NCI-H2227 (cell line): ENCODE data around the gene WASF1.
"Not testable (repeated sequence)": the region's sequence is repeated elsewhere in the genome, so short reads cannot be mapped to it uniquely, and the experiment has no call there.

ENCODE experiments used
- DNase-seq: peaks from one replicate; lab custom pipeline; 2025; ENCODE audit not compliant: unreplicated experiment; lab: John Stamatoyannopoulos, UW

WASF1 gene

DNA sequence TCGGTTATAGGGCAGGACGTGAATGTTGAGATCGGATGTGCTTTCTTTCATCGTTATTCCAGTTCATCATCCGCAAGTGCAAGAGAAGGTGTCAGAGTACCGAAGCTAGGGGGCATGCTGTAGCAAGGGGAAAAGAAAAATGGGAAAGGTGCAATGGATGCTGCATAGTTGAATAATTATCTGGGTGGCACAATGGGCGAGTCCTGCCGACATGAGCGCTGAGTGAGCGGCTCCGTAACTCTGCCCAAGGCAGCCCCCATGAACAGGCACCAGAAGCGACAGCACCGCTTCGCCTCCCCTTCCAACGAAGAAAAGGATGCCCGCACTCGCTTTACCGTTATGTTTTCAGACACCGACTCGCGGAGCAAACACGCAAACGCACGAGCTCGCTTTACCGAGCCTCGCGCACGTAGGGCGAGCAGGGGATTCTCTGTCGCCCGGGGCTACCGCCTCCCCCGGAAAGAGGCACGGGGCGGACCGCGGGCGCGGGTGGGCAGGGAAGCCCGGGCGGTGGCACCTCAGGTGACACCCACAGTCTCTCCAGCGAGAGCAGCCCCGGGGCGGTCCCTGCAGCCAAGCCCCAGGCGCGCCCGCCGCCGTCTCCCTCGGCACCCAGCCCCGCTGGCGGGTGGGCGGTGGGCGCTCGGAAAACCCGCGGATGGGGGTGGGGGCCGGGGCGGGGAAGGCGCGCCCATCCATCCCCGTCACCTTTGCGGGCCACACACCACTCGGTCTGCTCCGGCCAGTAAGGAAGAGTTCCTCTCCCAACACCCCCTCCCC lies 654 bp downstream of the WASF1 start:
- DNase-seq: peak; percentile 66

DNA sequence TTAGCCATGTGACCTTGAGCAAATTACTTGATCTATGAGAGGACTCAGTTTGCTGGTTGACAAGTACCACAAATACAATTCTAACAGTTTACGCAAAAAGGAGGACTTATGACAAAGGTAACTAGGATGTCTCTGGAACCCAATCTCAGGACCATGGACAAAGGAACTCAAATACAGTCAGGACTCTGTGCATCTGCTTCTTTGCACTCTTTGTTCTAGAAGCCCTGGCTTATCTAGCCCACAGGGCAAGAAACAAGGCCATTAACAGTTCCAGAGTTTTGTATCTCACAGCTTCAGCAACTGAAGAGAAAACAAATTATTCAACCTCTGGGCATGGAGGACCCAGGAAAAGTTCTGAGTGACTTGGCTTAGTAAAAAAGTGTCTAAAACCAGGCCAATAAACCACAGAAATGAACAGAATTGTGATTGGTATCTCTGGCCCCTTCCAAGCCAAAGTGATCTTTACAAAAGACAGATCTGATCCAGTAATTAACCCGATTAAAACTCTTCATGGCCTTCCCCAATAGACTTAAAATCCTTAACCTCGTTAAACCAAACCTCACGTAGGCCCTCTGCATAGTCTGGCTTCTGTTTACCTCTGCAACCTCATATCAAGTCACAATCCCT lies 5.9 kb downstream of the WASF1 start:
- no peak for DNase-seq

DNA sequence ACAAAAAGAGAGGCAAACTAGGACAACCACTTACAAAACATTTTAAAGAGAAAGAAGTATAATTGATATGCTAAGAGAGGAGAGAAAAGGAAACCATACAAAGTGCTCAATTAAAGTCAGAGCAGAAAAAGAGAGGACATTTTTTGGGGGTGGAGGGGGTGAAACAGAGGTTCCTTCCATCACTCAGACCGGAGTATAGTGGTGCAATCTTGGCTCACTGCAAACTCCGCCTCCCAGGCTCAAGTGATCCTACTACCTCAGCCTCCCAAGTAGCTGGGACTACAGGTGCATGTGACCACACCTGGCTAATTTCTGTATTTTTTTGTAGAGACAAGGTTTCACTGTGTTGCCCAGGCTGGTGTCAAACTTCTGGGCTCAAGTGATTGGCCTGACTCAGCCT lies 9.4 kb downstream of the WASF1 start:
- no peak for DNase-seq

DNA sequence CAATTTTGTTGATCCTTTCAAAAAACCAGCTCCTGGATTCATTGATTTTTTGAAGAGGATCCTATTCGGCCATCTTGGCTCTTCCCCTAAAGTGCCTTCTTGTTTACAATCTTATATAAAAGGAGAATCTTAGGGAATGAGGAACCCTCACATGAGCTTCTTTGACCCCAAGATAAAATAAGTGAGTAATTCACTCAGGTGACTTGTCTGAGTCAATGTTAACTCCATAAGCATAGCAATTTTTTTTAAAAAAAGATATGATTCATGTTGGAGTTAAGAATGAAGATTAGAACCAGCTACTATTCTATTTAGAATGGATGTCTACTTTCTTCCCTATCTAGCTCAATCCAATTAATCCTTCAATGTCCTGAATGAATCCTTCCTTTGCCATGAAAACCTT lies 21.0 kb downstream of the WASF1 start:
- DNase-seq: no peak

DNA sequence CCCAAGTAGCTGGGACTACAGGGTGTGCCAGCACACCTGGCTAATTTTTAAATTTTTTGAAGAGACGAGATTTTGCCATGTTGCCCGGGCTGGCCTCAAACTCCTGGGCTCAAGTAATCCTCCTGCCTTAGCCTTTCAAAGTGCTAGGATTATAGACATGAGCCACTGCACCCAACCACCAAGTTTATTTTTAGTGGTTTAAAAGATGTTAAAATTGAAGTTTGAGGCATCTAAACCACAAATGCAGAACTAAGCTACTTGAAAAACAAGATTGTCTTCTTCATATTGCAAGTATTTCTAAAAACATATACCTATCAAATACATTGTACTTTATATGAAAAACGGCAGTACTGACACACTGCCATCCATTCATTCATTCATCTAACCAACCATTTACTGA lies 31.6 kb downstream of the WASF1 start:
- no peak for DNase-seq

DNA sequence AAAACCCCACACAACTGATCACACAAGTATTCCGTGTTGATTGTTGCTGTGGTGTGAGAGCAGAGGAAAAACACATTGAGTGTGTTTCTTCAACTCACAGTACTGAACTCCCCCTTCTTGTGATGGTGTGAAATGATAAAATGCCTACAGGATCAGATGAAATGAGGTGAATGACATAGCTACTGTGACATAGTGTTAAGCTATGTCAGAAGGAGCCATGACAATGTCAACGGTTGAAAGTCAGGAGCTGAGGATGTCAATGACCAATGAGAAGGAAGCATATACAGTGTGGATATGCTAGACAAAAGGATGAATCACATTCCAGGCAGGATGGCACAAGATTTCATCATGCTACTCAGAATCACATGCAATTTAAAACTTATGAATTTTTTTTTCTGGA lies 38.8 kb downstream of the WASF1 start:
- DNase-seq: no peak

DNA sequence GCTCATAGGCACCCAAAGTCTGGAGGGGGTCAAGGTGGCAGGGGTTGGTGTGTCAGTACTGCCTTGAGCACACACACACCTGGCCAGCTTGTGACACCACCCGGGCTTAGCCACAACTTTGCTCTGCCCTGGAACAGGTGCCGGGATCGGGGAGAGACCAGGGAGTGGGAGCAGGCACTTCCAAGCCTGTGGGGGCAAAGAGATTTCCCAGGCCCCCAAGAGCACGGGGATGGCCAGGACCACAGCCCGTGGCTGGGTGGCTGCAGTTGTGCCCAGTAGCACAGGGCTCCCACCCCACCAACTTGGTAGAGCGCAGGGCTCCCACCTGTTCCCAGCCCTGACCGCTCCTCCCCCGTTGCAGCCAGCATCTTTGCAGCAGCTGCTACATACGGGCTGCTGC lies 40.4 kb downstream of the WASF1 start:
- DNase-seq: no peak

DNA sequence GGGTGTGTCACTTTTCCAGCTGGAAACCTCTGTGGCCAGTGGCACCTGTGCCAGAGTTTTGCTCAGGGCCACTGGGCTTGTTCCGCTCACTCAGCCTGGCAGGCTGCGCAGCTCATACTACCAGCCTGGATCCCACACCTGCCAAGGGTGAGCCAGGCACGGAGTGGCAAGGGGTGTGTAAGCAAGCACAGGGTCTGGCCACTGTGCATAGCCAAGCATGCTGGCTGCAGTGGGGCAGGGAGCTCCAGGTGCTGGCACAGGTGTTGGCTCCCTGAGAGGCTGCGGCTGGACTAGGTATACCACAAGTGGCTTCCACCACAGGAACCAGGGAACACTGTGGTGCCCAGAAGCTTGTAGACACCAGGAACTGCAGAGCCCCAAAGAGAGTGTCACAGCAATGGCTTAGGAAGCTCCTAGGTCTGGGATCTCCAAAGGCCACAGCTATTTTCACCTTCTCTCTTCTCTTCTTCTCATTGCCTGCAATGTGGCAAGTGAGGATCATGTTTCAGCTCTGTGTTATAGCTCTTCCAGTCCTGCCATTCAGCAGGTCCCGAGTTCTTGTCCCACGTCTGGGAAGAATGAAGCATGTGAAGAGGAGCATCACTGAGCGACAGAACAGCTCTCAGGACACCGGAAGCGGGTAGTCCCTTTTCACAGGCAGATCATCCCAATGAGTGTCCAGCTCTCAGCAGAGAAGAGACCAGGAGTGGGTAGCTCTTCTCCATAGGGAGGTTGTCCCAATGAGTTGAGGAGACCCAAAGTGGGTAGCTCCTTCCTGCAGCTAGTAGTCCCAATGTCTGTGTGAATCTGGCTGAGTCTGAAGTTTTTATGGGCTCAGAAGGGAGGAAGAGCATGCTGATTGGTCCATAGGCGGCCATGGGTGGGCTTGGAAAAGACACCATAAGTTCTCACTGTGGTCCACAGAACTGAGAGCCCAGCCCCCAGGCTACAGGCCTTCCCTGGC lies 41.3 kb downstream of the WASF1 start:
- no peak for DNase-seq

DNA sequence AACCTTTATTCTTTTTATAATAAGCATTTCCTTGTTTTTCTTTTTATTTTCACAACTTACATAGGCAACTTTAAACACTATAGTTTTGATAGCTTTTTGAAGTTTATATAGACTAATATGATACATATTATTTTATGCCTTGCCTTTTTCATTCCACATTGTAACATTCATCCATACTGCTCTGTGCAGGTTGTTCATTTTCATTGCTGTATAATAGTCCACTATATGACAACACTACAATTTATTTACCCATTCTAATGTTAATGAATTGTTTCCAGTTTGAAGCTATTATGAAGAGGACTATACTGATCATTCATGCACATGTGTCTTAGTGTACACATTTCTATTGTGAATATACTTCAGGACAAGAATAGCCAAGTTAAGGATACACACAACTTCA lies 49.1 kb downstream of the WASF1 start:
- no peak for DNase-seq

DNA sequence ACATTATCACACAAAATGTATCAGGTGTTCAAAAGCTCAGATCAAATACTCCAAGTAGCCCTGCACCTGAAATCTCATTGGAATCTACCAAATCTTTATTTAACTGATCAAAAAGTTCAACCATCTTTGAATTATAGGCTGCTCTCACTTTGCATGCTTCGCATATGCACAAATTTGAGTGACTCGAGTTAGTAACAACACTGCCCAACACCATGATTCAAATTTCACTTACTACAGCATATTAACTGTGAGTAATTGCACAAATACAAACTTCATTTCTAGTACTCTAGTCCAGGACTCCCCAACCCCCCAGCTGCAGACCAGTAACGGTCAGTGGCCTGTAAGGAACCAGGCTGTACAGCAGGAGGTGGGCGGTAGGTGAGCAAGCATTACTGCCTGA lies 51.1 kb downstream of the WASF1 start:
- DNase-seq: no peak

DNA sequence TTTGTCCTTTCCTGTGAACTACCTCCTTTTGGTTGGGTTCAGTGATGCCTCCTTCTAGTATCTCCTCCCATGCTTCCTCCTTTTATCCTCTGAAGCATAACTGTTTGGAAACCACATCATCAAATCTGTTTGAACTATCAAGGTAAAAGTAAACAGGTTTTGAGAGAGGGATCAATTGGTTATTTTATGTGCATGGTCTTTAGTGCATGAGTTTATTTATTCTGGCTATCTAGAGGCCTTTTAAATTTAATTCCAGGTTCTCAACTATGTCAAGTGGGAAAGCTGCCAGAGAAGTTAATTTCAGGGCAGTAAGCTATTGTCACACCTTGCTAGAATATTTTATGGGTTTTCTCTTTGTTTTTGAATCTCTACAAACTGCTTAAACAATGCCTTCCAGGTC lies 54.1 kb downstream of the WASF1 start:
- DNase-seq: no peak

DNA sequence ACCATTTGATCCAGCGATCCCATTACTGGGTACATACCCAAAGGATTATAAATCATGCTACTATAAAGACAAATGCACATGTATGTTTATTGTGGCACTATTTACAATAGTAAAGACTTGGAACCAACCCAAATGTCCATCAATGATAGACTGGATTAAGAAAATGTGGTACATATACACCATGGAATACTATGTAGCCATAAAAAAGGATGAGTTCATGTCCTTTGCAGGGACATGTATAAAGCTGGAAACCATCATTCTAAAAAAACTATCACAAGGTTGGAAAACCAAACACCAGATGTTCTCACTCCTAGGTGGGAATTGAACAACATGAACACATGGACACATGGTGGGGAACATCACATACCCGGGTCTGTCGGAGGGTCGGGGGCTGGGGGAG lies 57.8 kb downstream of the WASF1 start:
- not testable (repeated sequence) for DNase-seq

DNA sequence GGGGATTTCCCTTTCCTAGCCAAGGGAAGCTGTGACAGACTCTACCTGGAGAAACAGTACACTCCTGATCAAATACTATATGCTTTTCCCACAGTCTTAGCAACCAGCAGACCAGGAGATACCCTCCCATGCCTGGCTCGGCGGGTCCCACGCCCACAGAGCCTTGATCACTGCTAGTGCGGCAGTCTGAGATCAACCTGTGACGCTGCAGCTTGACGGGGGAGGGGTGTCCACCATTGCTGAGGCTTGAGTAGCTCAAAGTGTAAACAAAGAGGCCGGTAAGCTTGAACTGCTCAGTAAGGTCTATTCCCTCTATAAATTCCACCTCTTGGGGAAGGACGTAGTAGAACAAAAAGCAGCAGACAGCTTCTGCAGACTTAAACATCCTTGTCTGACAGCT lies 63.2 kb downstream of the WASF1 start:
- no peak for DNase-seq

DNA sequence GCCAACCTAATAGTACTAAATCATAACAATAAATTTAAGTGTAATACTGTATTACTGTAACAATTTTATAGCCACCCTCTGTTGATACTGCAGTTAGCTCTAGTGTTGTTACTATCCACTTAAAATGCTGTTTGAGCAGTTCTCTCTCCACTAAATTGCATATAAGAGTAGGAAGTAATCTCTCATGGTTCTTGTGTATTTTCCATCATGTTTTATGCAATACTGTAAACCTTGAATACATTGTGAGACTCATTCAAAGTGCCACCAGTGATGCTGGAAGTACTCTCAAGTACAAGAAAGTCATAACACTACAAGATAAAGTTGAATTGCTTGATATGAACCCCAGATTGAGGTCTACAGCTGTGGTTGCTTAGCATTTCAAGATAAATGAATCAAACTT lies 65.5 kb downstream of the WASF1 start:
- no peak for DNase-seq

DNA sequence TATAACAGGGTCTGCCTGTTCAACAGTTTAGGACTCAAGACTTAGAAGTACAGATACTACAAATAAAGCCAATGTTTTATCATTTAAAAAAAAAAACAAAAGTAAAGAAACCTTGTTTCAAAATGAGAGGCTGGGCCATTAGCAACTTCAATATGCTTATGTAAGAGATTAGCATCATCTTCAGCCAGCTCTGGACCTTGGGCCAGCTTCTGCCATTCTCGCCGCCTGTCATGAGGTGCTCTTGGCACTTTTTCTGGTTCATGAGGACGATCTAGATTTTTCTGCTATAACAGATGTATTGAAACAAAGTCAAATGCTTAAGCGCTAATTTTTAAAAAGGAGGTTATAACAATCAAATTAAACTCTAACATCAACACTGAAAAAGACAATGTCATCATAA lies 74.2 kb downstream of the WASF1 start:
- no peak for DNase-seq

DNA sequence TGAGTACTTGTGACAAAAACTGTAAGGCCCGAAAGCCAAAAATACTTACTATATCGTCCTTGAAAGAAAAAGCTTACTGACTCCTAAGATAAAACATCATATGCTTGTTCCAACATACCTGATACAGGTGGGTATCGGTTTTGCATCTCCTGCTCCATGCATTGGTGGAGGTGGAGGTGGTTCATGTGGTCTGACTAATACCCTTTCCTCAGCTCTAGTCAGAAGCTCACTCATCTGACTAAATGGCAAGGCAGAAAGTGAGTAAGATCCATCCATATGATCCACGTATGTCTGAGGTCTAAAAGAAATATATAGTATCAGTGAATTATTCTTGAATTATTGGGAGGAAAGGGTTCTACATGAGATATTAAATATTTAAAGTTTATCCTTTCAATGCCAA lies 76.2 kb downstream of the WASF1 start:
- no peak for DNase-seq

DNA sequence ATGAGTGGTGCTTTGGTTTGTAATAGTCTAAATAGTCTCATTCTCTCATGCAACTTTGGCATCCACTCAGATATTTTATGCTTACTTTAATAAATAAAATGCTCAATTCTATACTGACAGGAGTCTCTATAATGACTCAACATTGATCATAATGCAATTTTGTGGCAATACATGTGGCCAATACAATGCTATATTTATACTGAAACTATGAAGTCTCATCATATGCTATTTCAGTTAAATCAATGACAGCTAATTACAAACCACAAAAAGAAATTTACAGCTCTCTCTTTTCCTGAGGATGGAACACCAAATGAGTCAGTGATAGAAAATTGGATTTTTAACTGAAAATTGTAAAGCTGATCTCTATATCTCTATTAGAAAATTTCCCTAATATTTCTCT lies 77.1 kb downstream of the WASF1 start:
- DNase-seq: no peak

DNA sequence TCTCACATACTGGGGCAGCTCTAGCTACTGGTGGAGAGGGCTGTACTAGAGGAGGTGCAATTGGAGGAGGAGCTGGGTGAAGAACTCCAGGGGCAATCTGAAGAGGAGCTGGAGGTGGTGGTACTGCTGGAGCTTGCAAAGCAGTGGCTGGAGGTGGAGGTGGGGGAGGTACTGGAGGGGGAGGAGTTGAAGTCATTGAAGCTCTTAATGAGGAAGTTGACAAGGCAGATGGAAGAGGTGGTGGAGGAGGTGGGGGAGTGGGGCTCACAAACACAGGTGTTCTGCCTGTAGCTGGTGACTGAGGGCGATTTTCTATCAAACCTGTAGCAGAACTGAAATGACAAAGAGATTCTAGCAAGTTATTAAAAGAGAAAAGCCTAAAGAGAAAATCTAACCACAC lies 77.6 kb downstream of the WASF1 start:
- DNase-seq: no peak

DNA sequence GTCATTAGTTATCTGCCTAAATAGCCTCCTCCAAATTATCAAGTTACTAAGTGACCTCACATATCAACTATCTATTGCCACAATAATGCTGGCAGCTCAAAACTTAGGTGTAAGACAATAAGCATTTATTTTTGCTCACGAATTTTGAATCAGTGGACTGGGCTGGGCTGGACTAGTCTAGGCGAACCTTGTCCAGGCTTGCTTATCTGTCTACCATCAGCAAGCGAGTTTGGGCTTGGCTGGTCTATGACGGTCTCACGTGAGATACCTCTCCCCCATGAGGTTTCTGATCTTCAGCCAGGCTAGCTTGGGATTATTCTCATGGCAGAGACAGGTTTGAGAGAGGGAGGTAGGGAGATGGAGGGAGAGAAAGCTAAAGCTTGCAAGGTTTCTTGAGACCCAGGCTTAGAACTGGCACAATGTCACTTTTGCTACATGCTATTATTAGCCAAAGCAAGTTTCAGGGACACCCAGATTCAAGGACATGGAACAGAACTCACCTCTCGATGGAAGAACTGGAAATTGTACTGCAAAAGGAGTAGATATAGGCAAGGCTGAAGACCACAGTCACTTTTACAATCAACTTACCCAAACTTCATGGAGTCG lies 80.9 kb downstream of the WASF1 start:
- no peak for DNase-seq

DNA sequence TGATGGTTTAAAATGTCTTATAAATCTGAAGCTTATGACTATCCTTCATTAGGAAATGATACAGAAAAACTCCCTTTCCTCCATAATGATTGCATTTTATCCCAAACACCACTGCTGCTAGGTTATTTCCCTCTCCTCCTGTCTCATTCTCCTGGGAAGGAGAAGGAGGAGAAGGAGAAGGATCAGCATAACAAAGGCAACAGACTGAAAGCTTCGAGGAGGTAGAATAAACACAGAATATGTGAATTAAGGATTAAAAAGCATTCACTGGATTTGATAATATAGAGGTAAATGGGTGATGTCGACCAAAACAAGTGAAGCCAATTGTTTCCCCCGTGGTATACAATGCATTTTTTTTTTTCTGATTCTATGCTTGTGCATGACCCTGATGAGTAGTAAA lies 82.0 kb downstream of the WASF1 start:
- DNase-seq: no peak

DNA sequence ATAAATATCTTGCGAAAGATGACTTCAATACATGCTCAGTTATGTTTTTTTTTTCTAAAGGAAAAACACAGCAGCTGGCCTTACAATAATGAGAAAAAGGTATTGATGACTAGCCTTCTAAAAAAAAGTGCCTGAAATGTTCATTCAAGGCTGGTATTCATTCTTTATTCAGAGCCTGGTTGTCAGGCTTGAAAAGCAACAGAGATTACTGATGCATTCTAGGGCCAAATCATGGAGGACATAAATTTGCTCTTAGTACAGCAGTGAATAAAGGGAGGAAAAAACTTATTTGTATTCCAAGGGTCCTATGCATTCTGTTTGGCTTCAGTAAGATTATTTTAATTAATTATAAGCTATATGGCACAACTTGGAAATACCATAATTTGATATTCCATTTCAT lies 83.5 kb downstream of the WASF1 start:
- no peak for DNase-seq
